ENCODE data around the gene ATRX. TPM values are rescaled to one million over a fixed set of nuclear protein-coding genes. Genes with fewer than 3 reads are reported as not detected.

Gene ATRX
- total RNA-seq, 1 experiment from 2014 or later: 93.3 TPM

GRCh38 chrX:77597511-77597910 lies 188.5 kb downstream of the ATRX start:
- TF ChIP-seq EZH2 (IDR thresholded peaks at IDR 0.05; ENCODE audit: low read depth) (no peak), CTCF (conservative IDR thresholded peaks at IDR 0.05) (no peak)
- Histone ChIP-seq H2AFZ (no peak overlapping the region), H3K36me3 (ENCODE audit: low read depth) (no peaks in the 10 kb centered on the region), H3K4me2 (no peak overlapping the region), H3K9me2 (ENCODE audit: insufficient read depth) (no peaks in the 10 kb centered on the region), H3K27ac (no peak overlapping the region), H3K79me2 (ENCODE audit: low read depth) (no peaks in the 10 kb centered on the region), H3K27me3 (ENCODE audit: insufficient read depth, low read depth) (no peaks in the 10 kb centered on the region), H4K20me1 (ENCODE audit: insufficient read depth) (no peaks in the 10 kb centered on the region), H3K9me3 (ENCODE audit: insufficient read depth, low read depth) (no peaks in the 10 kb centered on the region), H3F3A (ENCODE audit: insufficient read depth, low read depth) (no peaks in the 10 kb centered on the region; the same call in 1 of the 2 replicates), H3K4me1 (replicated peaks; ENCODE audit: insufficient read depth) (no peaks in the 10 kb centered on the region), H3K4me3 (no peak overlapping the region)
- no peak for DNase-seq
- intact Hi-C loops (cut with micrococcal nuclease; ENCODE audit: unreplicated experiment): no loop called here
- CTCF ChIA-PET: no interaction called here
- POLR2A ChIA-PET (ENCODE audit: unreplicated experiment): no interaction called here
- no TSS peak for BruUV-seq (replicated peaks)

- Histone ChIP-seq H3K4me2 (no peak overlapping the region), H3K4me3 (no peak overlapping the region), H3K27me3 (ENCODE audit: insufficient read depth, low read depth) (no peaks in the 10 kb centered on the region), H2AFZ (no peak overlapping the region), H3K36me3 (ENCODE audit: low read depth) (no peaks in the 10 kb centered on the region), H3K9me3 (ENCODE audit: insufficient read depth, low read depth) (no peaks in the 10 kb centered on the region), H3F3A (ENCODE audit: insufficient read depth, low read depth) (no peaks in the 10 kb centered on the region; the same call in 1 of the 2 replicates), H3K4me1 (replicated peaks; ENCODE audit: insufficient read depth) (no peaks in the 10 kb centered on the region), H3K9me2 (ENCODE audit: insufficient read depth) (no peaks in the 10 kb centered on the region), H4K20me1 (ENCODE audit: insufficient read depth) (no peaks in the 10 kb centered on the region), H3K79me2 (ENCODE audit: low read depth) (no peaks in the 10 kb centered on the region), H3K27ac (no peak overlapping the region)
- POLR2A ChIA-PET (ENCODE audit: unreplicated experiment): no interaction called here
- CTCF ChIA-PET: no interaction called here
- intact Hi-C loops (cut with micrococcal nuclease; ENCODE audit: unreplicated experiment): no loop called here
- no peak for DNase-seq
- peak; percentile 65 for TF ChIP-seq CTCF (conservative IDR thresholded peaks at IDR 0.05)
- no peak for TF ChIP-seq EZH2 (IDR thresholded peaks at IDR 0.05; ENCODE audit: low read depth)
- BruUV-seq (replicated peaks): no TSS peak
Measured at GRCh38 chrX:77597090-77597489, 188.9 kb downstream of the ATRX start.

DNA sequence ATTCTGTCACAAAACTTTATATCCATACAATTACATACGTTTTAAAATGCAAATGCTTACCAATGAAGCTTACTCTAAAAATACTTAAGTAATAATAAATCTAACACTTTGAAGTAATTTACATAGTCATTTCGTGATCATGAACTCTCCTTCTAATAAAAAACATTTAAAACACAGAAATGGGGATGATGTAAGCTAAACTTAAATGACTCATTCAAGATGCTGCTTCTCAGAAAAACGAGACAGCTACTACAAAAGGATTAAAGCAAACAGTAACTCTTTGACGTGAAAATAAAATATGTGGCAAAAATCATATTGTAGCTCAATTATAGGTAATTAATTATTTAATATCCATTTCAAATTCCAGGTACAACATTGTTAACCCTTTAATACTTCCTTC lies 190.2 kb downstream of the ATRX start:
- POLR2A ChIA-PET (ENCODE audit: unreplicated experiment): no interaction called here
- no peaks in the 10 kb centered on the region; the same call in 1 of the 2 replicates for H3F3A ChIP-seq (ENCODE audit: insufficient read depth, low read depth)
- H3K9me2 ChIP-seq (ENCODE audit: insufficient read depth): no peaks in the 10 kb centered on the region
- no peaks in the 10 kb centered on the region for H3K4me1 ChIP-seq (replicated peaks; ENCODE audit: insufficient read depth)
- no peak for DNase-seq
- CTCF ChIA-PET: no interaction called here
- no peaks in the 10 kb centered on the region for H3K27me3 ChIP-seq (ENCODE audit: insufficient read depth, low read depth)
- BruUV-seq (replicated peaks): no TSS peak
- no peak overlapping the region for H3K4me2 ChIP-seq
- no peak overlapping the region for H3K4me3 ChIP-seq
- no peaks in the 10 kb centered on the region for H3K9me3 ChIP-seq (ENCODE audit: insufficient read depth, low read depth)
- H2AFZ ChIP-seq: no peak overlapping the region
- H3K36me3 ChIP-seq (ENCODE audit: low read depth): no peaks in the 10 kb centered on the region
- H4K20me1 ChIP-seq (ENCODE audit: insufficient read depth): no peaks in the 10 kb centered on the region
- no peaks in the 10 kb centered on the region for H3K79me2 ChIP-seq (ENCODE audit: low read depth)
- H3K27ac ChIP-seq: no peak overlapping the region
- no peak for TF ChIP-seq EZH2 (IDR thresholded peaks at IDR 0.05; ENCODE audit: low read depth)
- no peak for TF ChIP-seq CTCF (conservative IDR thresholded peaks at IDR 0.05)
- intact Hi-C loops (cut with micrococcal nuclease; ENCODE audit: unreplicated experiment): no loop called here
